Measurements from ENCODE around the gene CLGN. TPM values are rescaled to one million over a fixed set of nuclear protein-coding genes. Genes with fewer than 3 reads are reported as not detected.

The CLGN gene
- total and polyA plus RNA-seq, 2 of the 4 experiments (the other 2 are of a cell fraction), result 0.36 to 0.75 TPM

GRCh38 chr4:140372751-140373327, 54.6 kb downstream of the CLGN start:
- H4K5ac ChIP-seq (ENCODE audit: low read depth, low read length), result peak overlapping the region; percentile 69; the same call in 1 of the 2 replicates
- POLR2A ChIA-PET (ENCODE audit: unreplicated experiment), result no interaction called here
- peak overlapping the region; percentile 59 for H3K4ac ChIP-seq (ENCODE audit: low read depth, low read length)
- intact Hi-C loops (cut with micrococcal nuclease) (loop anchor here (5.0 kb wide), 2 partner anchors 149 to 759 kb away; partner anchors contain the start of genes ELMOD2 and RNF150), dilution Hi-C loops (cut with HindIII; ENCODE audit: low sequenced_read_pairs, unreplicated experiment) (no loop called here), in situ Hi-C loops (cut with MboI; ENCODE audit: low sequenced_read_pairs) (loop anchor here (25.0 kb wide), 2 partner anchors 464 to 764 kb away; partner anchors contain the start of gene RNF150)
- H4K20me1 ChIP-seq (ENCODE audit: insufficient read depth, low read length), result peaks cover 6% of the 10 kb centered on the region; the same call in 1 of the 2 replicates
- peak; percentile 13 for DNase-seq
- H3K9ac ChIP-seq (ENCODE audit: low read depth, low read length), result peak overlapping the region; percentile 81
- 10% methylated on average over 15 of the region's 21 CpGs; no CpG with 5 or more reads in 1 of the 2 experiments for WGBS, 2 experiments (ENCODE audit: extremely low coverage in 2 of 2, insufficient read length in 1 of 2)
- H3K9me1 ChIP-seq (ENCODE audit: insufficient read depth, low read length), result peaks cover 4% of the 10 kb centered on the region
- no peak overlapping the region for H2BK20ac ChIP-seq (ENCODE audit: low read depth, low read length)
- H2AK9ac ChIP-seq (replicated peaks; ENCODE audit: low read depth, low read length, poor library complexity), result no peak overlapping the region
- H3K23ac ChIP-seq (ENCODE audit: low read depth, low read length), result peak overlapping the region; percentile 82
- H3K4me2 ChIP-seq (ENCODE audit: low read depth, low read length), result peak overlapping the region; percentile 96
- H4K91ac ChIP-seq (ENCODE audit: insufficient read depth, low read depth, low read length), result 0 out of 2 replicates have a peak overlapping the region, but pooled peaks have one; percentile 42
- peak; percentile 13 for ATAC-seq (ENCODE audit: low read depth)
- no peaks in the 10 kb centered on the region for H3K9me3 ChIP-seq (ENCODE audit: control insufficient read depth, insufficient read depth, low read length)
- peak overlapping the region; percentile 26; the same call in 1 of the 2 replicates for H3K27ac ChIP-seq (ENCODE audit: insufficient read depth, low read length)
- H2BK120ac ChIP-seq (ENCODE audit: low read depth, low read length), result 0 out of 2 replicates have a peak overlapping the region, but pooled peaks have one; percentile 17
- peak overlapping the region; percentile 20; the same call in 1 of the 2 replicates for H3K18ac ChIP-seq (ENCODE audit: low read depth, low read length)
- CTCF ChIA-PET, result interaction anchor here (0.8 to 1.0 kb wide), 2 partner anchors 13 to 235 kb away, joined by 3 to 4 read pairs; no protein-coding TSS in a partner anchor
- no peaks in the 10 kb centered on the region; the same call in 1 of the 2 replicates for H3K4me1 ChIP-seq (ENCODE audit: control insufficient read depth, insufficient read depth, low read length)
- H3K27me3 ChIP-seq (ENCODE audit: control insufficient read depth, insufficient read depth, low read length), result no peaks in the 10 kb centered on the region
- H3K79me1 ChIP-seq (ENCODE audit: low read depth in 1 of 2, low read length in 2 of 2), result peaks cover 14 to 31% of the 10 kb centered on the region in 2 experiments
- peak overlapping the region; percentile 66 for H3K4me3 ChIP-seq (ENCODE audit: insufficient read depth, low read depth, low read length)
- H2BK15ac ChIP-seq (ENCODE audit: low read depth, low read length), result peak overlapping the region; percentile 43; the same call in 1 of the 3 replicates
- TF ChIP-seq NFE2L2 (IDR thresholded peaks at IDR 0.05; ENCODE audit: low read depth, low read length) (no peak), SMC3 (IDR thresholded peaks at IDR 0.05; ENCODE audit: low read depth, low read length) (no peak), FOS (IDR thresholded peaks at IDR 0.05; ENCODE audit: low read depth, low read length) (no peak), ELK1 (IDR thresholded peaks at IDR 0.05; ENCODE audit: borderline replicate concordance, low read depth, low read length) (no peak)
- H3K56ac ChIP-seq (ENCODE audit: extremely low read depth, insufficient read depth, low read length), result peak overlapping the region; percentile 72; the same call in 1 of the 2 replicates
- no peaks in the 10 kb centered on the region for H3K36me3 ChIP-seq (ENCODE audit: control insufficient read depth, insufficient read depth, low read length)
- no TSS peak for BruUV-seq (replicated peaks)
- H2AK5ac ChIP-seq (ENCODE audit: low read depth, low read length), result no peak overlapping the region
- H3K14ac ChIP-seq (replicated peaks; ENCODE audit: low read depth, low read length), result peak overlapping the region; percentile 83
- H2BK5ac ChIP-seq (ENCODE audit: low read depth, low read length, poor library complexity, severe bottlenecking), result peak overlapping the region; percentile 62
- peak overlapping the region; percentile 93 for H2AFZ ChIP-seq (replicated peaks; ENCODE audit: low read length, poor library complexity)
- peak overlapping the region; percentile 48 to 91 for H4K8ac ChIP-seq (ENCODE audit: low read depth in 2 of 2, low read length in 2 of 2)

All from IMR-90 (cell line).